IMR-90 (cell line): ENCODE measurements around the gene MPP1. TPM values are rescaled to one million over a fixed set of nuclear protein-coding genes. Genes with fewer than 3 reads are reported as not detected.

Experiments
- ATAC-seq: fragments of 200-7000 bp; cut with Tn5 transposase; 2 replicates; pipeline ENCODE4 v1.9.1; 2020; ENCODE audit warnings: low read depth, mild to moderate bottlenecking, moderate library complexity
- BruUV-seq: library from RNA; stranded (reverse); fragments of 400-500 nt; replicated peaks from 2 replicates; lab custom pipeline; 2021; lab: Mats Ljungman, UMichigan
- CTCF ChIA-PET: fragments of 300-600 bp; formaldehyde crosslinking; extraction: SDS; loops from one replicate; lab custom pipeline; 2021; ENCODE audit warnings: antibody characterized with exemption; lab: Yijun Ruan, JAX
- POLR2A ChIA-PET: fragments of 300-600 bp; sonication (Branson Sonifier 250); formaldehyde crosslinking; loops from one replicate; lab custom pipeline; 2022; ENCODE audit warnings: antibody characterized with exemption; ENCODE audit not compliant: unreplicated experiment; lab: Charles Lee
- DNase-seq: peaks from one replicate; pipeline ENCODE4 v3.0.0; 2013
- H2AFZ ChIP-seq: replicated peaks from 2 replicates; pipeline ENCODE3; 2013; ENCODE audit warnings: low read length, mild to moderate bottlenecking; ENCODE audit not compliant: poor library complexity
- H2AK5ac ChIP-seq: 2 replicates; pipeline ENCODE4 v1.6.1; 2013; ENCODE audit warnings: low read depth, low read length, inconsistent platforms
- H2AK9ac ChIP-seq: replicated peaks from 2 replicates; pipeline ENCODE3; 2013; ENCODE audit warnings: mild to moderate bottlenecking, low read depth, low read length, moderate library complexity; ENCODE audit not compliant: poor library complexity
- H2BK120ac ChIP-seq: 2 replicates; pipeline ENCODE4 v1.6.1; 2013; ENCODE audit warnings: low read depth, low read length, inconsistent platforms
- H2BK15ac ChIP-seq: 3 replicates; pipeline ENCODE4 v1.6.1; 2013; ENCODE audit warnings: low read depth, low read length, inconsistent platforms
- H2BK20ac ChIP-seq: 2 replicates; pipeline ENCODE4 v1.6.1; 2013; ENCODE audit warnings: low read depth, mild to moderate bottlenecking, inconsistent platforms, low read length, moderate library complexity
- H2BK5ac ChIP-seq: 2 replicates; pipeline ENCODE4 v1.6.1; 2013; ENCODE audit warnings: mild to moderate bottlenecking, low read depth, low read length, inconsistent platforms; ENCODE audit not compliant: poor library complexity, severe bottlenecking
- H3K14ac ChIP-seq: replicated peaks from 2 replicates; pipeline ENCODE4 v1.6.1; 2013; ENCODE audit warnings: low read depth, low read length, inconsistent platforms
- H3K18ac ChIP-seq: 2 replicates; pipeline ENCODE4 v1.6.1; 2013; ENCODE audit warnings: low read depth, low read length, control low read depth
- H3K23ac ChIP-seq: 2 replicates; pipeline ENCODE4 v1.6.1; 2013; ENCODE audit warnings: low read depth, low read length, inconsistent platforms
- H3K27ac ChIP-seq: 2 replicates; pipeline ENCODE4 v1.5.1; 2013; ENCODE audit warnings: mild to moderate bottlenecking, control low read depth, low read length; ENCODE audit not compliant: insufficient read depth
- H3K27me3 ChIP-seq: 2 replicates; pipeline ENCODE4 v1.6.1; 2013; ENCODE audit warnings: low read length; ENCODE audit not compliant: control insufficient read depth, insufficient read depth
- H3K36me3 ChIP-seq: 2 replicates; pipeline ENCODE4 v1.6.1; 2013; ENCODE audit warnings: low read length, mixed read lengths; ENCODE audit not compliant: control insufficient read depth, insufficient read depth
- H3K4ac ChIP-seq: 2 replicates; pipeline ENCODE4 v1.6.1; 2013; ENCODE audit warnings: low read depth, low read length, inconsistent platforms
- H3K4me1 ChIP-seq: 2 replicates; pipeline ENCODE4 v1.6.1; 2013; ENCODE audit warnings: low read length, mixed read lengths; ENCODE audit not compliant: control insufficient read depth, insufficient read depth
- H3K4me2 ChIP-seq: 2 replicates; pipeline ENCODE4 v1.6.1; 2013; ENCODE audit warnings: low read depth, mild to moderate bottlenecking, control low read depth, low read length, moderate library complexity
- H3K4me3 ChIP-seq: 2 replicates; pipeline ENCODE4 v1.5.1; 2013; ENCODE audit warnings: low read depth, mild to moderate bottlenecking, control low read depth, low read length, moderate library complexity; ENCODE audit not compliant: insufficient read depth
- H3K56ac ChIP-seq: 2 replicates; pipeline ENCODE4 v1.6.1; 2013; ENCODE audit warnings: low read length, inconsistent platforms; ENCODE audit not compliant: insufficient read depth; ENCODE audit errors: extremely low read depth
- H3K79me1 ChIP-seq, 2 experiments: 2 replicates each; pipeline ENCODE4 v1.6.1; 2013; ENCODE audit warnings: low read length in 2 of 2, inconsistent platforms in 1 of 2, low read depth in 1 of 2
- H3K9ac ChIP-seq: 2 replicates; pipeline ENCODE4 v1.6.1; 2013; ENCODE audit warnings: low read depth, low read length, control low read depth
- H3K9me1 ChIP-seq: 2 replicates; pipeline ENCODE4 v1.6.1; 2013; ENCODE audit warnings: low read length, inconsistent platforms; ENCODE audit not compliant: insufficient read depth
- H3K9me3 ChIP-seq: 2 replicates; pipeline ENCODE4 v1.6.1; 2013; ENCODE audit warnings: low read length; ENCODE audit not compliant: control insufficient read depth, insufficient read depth
- H4K20me1 ChIP-seq: 2 replicates; pipeline ENCODE4 v1.6.1; 2013; ENCODE audit warnings: low read length, inconsistent platforms; ENCODE audit not compliant: insufficient read depth
- H4K5ac ChIP-seq: 2 replicates; pipeline ENCODE4 v1.6.1; 2013; ENCODE audit warnings: mild to moderate bottlenecking, low read depth, low read length, control low read depth
- H4K8ac ChIP-seq, 2 experiments: 2 replicates each; pipeline ENCODE4 v1.6.1; 2013; ENCODE audit warnings: low read depth in 2 of 2, low read length in 2 of 2, control low read depth in 1 of 2, inconsistent platforms in 1 of 2
- H4K91ac ChIP-seq: 2 replicates; pipeline ENCODE4 v1.6.1; 2013; ENCODE audit warnings: low read depth, low read length, inconsistent platforms; ENCODE audit not compliant: insufficient read depth
- BHLHE40 ChIP-seq: fragments of 150-350 bp; IDR thresholded peaks from 2 replicates; pipeline ENCODE4 v1.6.1; 2016; ENCODE audit warnings: mild to moderate bottlenecking, low read depth, low read length
- CHD1 ChIP-seq: IDR thresholded peaks from 2 replicates; pipeline ENCODE4 v1.6.1; 2012; ENCODE audit warnings: low read depth, low read length, improper control_type of control experiment
- CTCF ChIP-seq: conservative IDR thresholded peaks from 2 replicates; pipeline ENCODE4 v1.5.1; 2012; ENCODE audit warnings: mild to moderate bottlenecking, low read depth, low read length, improper control_type of control experiment
- ELK1 ChIP-seq: fragments of 150-350 bp; IDR thresholded peaks from 2 replicates; pipeline ENCODE4 v1.6.1; 2016; ENCODE audit warnings: low read depth, mild to moderate bottlenecking, low read length, moderate library complexity, borderline replicate concordance
- FOS ChIP-seq: fragments of 150-350 bp; IDR thresholded peaks from 2 replicates; pipeline ENCODE4 v1.6.1; 2016; ENCODE audit warnings: low read depth, low read length
- MAFK ChIP-seq: IDR thresholded peaks from 2 replicates; pipeline ENCODE4 v1.6.1; 2012; ENCODE audit warnings: low read depth, low read length, improper control_type of control experiment
- MXI1 ChIP-seq: IDR thresholded peaks from 2 replicates; pipeline ENCODE4 v1.6.1; 2012; ENCODE audit warnings: low read depth, mild to moderate bottlenecking, low read length, moderate library complexity, borderline replicate concordance
- NFE2L2 ChIP-seq: fragments of 150-350 bp; IDR thresholded peaks from 2 replicates; pipeline ENCODE4 v1.6.1; 2016; ENCODE audit warnings: low read depth, mild to moderate bottlenecking, low read length
- POLR2A ChIP-seq: IDR thresholded peaks from 2 replicates; pipeline ENCODE4 v1.6.1; 2012; ENCODE audit warnings: mild to moderate bottlenecking, low read depth, low read length
- RAD21 ChIP-seq: IDR thresholded peaks from 2 replicates; pipeline ENCODE4 v1.6.1; 2012; ENCODE audit warnings: low read length, improper control_type of control experiment
- RCOR1 ChIP-seq: IDR thresholded peaks from 2 replicates; pipeline ENCODE4 v1.6.1; 2012; ENCODE audit warnings: mild to moderate bottlenecking, low read length, improper control_type of control experiment; ENCODE audit not compliant: insufficient replicate concordance
- RFX5 ChIP-seq: IDR thresholded peaks from 2 replicates; pipeline ENCODE4 v1.8.0; 2012; ENCODE audit warnings: low read depth, mild to moderate bottlenecking, low read length, moderate library complexity
- SMC3 ChIP-seq: fragments of 150-350 bp; IDR thresholded peaks from 2 replicates; pipeline ENCODE4 v1.6.1; 2016; ENCODE audit warnings: low read depth, mild to moderate bottlenecking, antibody characterized with exemption, low read length, moderate library complexity
- USF2 ChIP-seq: fragments of 150-350 bp; IDR thresholded peaks from 2 replicates; pipeline ENCODE4 v1.6.1; 2017; ENCODE audit warnings: mild to moderate bottlenecking, antibody characterized with exemption, low read length, low read depth
- WGBS, 2 experiments: methylation state at CpG; one replicate each; pipeline versions ENCODE4 v1.1.5 to v1.1.7; 2013; ENCODE audit warnings: missing lambda C conversion rate in 2 of 2; ENCODE audit not compliant: insufficient read length in 1 of 2; ENCODE audit errors: extremely low coverage in 2 of 2; 5-methylcytosine and 5-hydroxymethylcytosine counted together
- dilution Hi-C: fragments of 300-500 bp; cut with HindIII; formaldehyde crosslinking; loops from one replicate; pipeline ENCODE4 v1.14.3; 2018; ENCODE audit warnings: low sequenced_read_pairs; ENCODE audit not compliant: unreplicated experiment
- in situ Hi-C: fragments of 300-500 bp; cut with MboI; formaldehyde crosslinking; loops from 3 replicates; pipeline ENCODE4 v1.14.3; 2019; ENCODE audit warnings: low sequenced_read_pairs, inconsistent platforms, mixed read lengths
- intact Hi-C: fragments of 100-400 bp; cut with micrococcal nuclease; formaldehyde crosslinking; loops from 2 replicates; pipeline ENCODE4 v1.10.0; 2022
- polyA plus RNA-seq, 3 experiments: library from polyadenylated mRNA; depleted of rRNA; stranded (reverse); fragments of >200 nt; gene quantifications; 2 replicates each; pipeline ENCODE4 v1.2.3, GENCODE V29; 2012; ENCODE audit warnings: low replicate concordance in 1 of 3
- total RNA-seq: library from RNA; depleted of rRNA; stranded (reverse); fragments of >200 nt; gene quantifications from 2 replicates; pipeline ENCODE4 v1.2.3, GENCODE V29; 2012

MPP1 gene
- total and polyA plus RNA-seq, 2 of the 4 experiments (the other 2 are of a cell fraction), result 35.2 to 43.0 TPM

- peak overlapping the region; percentile 32; the same call in 1 of the 2 replicates for H4K5ac ChIP-seq
- H2BK5ac ChIP-seq, result peak overlapping the region; percentile 87
- H3K27me3 ChIP-seq, result no peaks in the 10 kb centered on the region
- intact Hi-C loops, result no loop called here
- H2BK15ac ChIP-seq, result no peak overlapping the region
- peak overlapping the region; percentile 53 for H3K18ac ChIP-seq
- peak overlapping the region in 1 of 2 experiments; percentile 51; a peak in 1 of 4 replicates for H4K8ac ChIP-seq
- BruUV-seq, result no TSS peak
- peak overlapping the region; percentile 71 for H2AK9ac ChIP-seq
- H3K14ac ChIP-seq, result peak overlapping the region; percentile 63; the same call in 1 of the 2 replicates
- in situ Hi-C loops, result no loop called here
- H3K4ac ChIP-seq, result peak overlapping the region; percentile 67
- peak overlapping the region; percentile 54 for H2BK120ac ChIP-seq
- H4K20me1 ChIP-seq, result peaks cover 3% of the 10 kb centered on the region; the same call in 1 of the 2 replicates
- peaks cover 23 to 33% of the 10 kb centered on the region in 2 experiments for H3K79me1 ChIP-seq
- peaks cover 16% of the 10 kb centered on the region for H3K4me1 ChIP-seq
- WGBS, 2 experiments, result 40% methylated on average over 1 of the region's 9 CpGs; no CpG with 5 or more reads in 1 of the 2 experiments
- H3K56ac ChIP-seq, result peak overlapping the region; percentile 23; the same call in 1 of the 2 replicates
- ChIA-PET POLR2A (no interaction called here), CTCF (no interaction called here)
- H2AFZ ChIP-seq, result peak overlapping the region; percentile 64
- dilution Hi-C loops, result no loop called here
- H2AK5ac ChIP-seq, result no peak overlapping the region; the same call in 1 of the 2 replicates
- H3K4me3 ChIP-seq, result no peak overlapping the region
- peaks cover 3% of the 10 kb centered on the region; the same call in 1 of the 2 replicates for H3K9me1 ChIP-seq
- H2BK20ac ChIP-seq, result peak overlapping the region; percentile 22; the same call in 1 of the 2 replicates
- peak overlapping the region; percentile 37; the same call in 1 of the 2 replicates for H3K23ac ChIP-seq
- DNase-seq (peak; percentile 35), ATAC-seq (peak; percentile 71)
- H3K9ac ChIP-seq, result no peak overlapping the region
- H3K27ac ChIP-seq, result peak overlapping the region; percentile 85
- H3K4me2 ChIP-seq, result peak overlapping the region; percentile 75
- TF ChIP-seq MAFK (no peak), NFE2L2 (no peak), CHD1 (no peak), BHLHE40 (no peak), CTCF (no peak), USF2 (no peak), MXI1 (no peak), FOS (no peak), RCOR1 (no peak), SMC3 (no peak), RAD21 (no peak), RFX5 (no peak), POLR2A (no peak), ELK1 (no peak)
- no peaks in the 10 kb centered on the region for H3K36me3 ChIP-seq
- H4K91ac ChIP-seq, result peak overlapping the region; percentile 31
- H3K9me3 ChIP-seq, result no peaks in the 10 kb centered on the region
These were observed 5.5 kb downstream of the MPP1 start for GRCh38 chrX:154799556-154800348.
